HepG2 (cell line): ENCODE results near the gene CENPL. TPM values are rescaled to one million over a fixed set of nuclear protein-coding genes. Genes with fewer than 3 reads are reported as not detected.

Experiments
- ASH2L ChIP-seq: fragments of 300-600, 200-600 bp; sonication (generic); IDR thresholded peaks from 2 replicates; pipeline ENCODE4 v1.7.0; 2017; ENCODE audit warnings: low read depth, mild to moderate bottlenecking, moderate library complexity, mixed read lengths, low read length; ENCODE audit not compliant: insufficient read length
- ELF3 ChIP-seq: IDR thresholded peaks from 2 replicates; pipeline ENCODE4 v1.6.1; 2016; ENCODE audit warnings: missing genetic modification reagents, missing compliant biosample characterization
- HOXA3 ChIP-seq: sonication (generic); formaldehyde crosslinking; IDR thresholded peaks from 2 replicates; pipeline ENCODE4 v1.5.0; 2020; ENCODE audit warnings: missing genetic modification reagents
- HOXA5 ChIP-seq: sonication (generic); formaldehyde crosslinking; IDR thresholded peaks from 2 replicates; pipeline ENCODE4 v1.4.0; 2020; ENCODE audit warnings: missing genetic modification reagents
- KLF16 ChIP-seq, 2 experiments: sonication (generic) in 1 of 2; formaldehyde crosslinking in 1 of 2; IDR thresholded peaks; 2 replicates each; pipeline versions ENCODE4 v1.6.1 to v1.8.0; 2016 to 2023; ENCODE audit warnings: missing genetic modification reagents in 2 of 2, missing compliant biosample characterization in 1 of 2
- MAZ ChIP-seq, 2 experiments: sonication (generic) in 1 of 2; formaldehyde crosslinking in 1 of 2; IDR thresholded peaks; 2 replicates each; pipeline versions ENCODE4 v1.5.0 to v1.6.1; 2012 to 2020; ENCODE audit warnings: low read depth in 2 of 2, mild to moderate bottlenecking in 2 of 2, borderline replicate concordance in 1 of 2, improper control_type of control experiment in 1 of 2, low read length in 1 of 2, missing genetic modification reagents in 1 of 2, moderate library complexity in 1 of 2
- PHF20 ChIP-seq: sonication (generic); formaldehyde crosslinking; IDR thresholded peaks from 2 replicates; pipeline ENCODE4 v1.5.0; 2020; ENCODE audit warnings: mild to moderate bottlenecking, missing genetic modification reagents
- PHF8 ChIP-seq: sonication (generic); formaldehyde crosslinking; IDR thresholded peaks from 2 replicates; pipeline ENCODE4 v1.5.0; 2020; ENCODE audit warnings: missing genetic modification reagents
- SP5 ChIP-seq: IDR thresholded peaks from 2 replicates; pipeline ENCODE4 v1.6.1; 2016; ENCODE audit warnings: low read depth, borderline replicate concordance
- ZMYM4 ChIP-seq: sonication (generic); formaldehyde crosslinking; IDR thresholded peaks from 2 replicates; pipeline ENCODE4 v1.8.1; 2023; ENCODE audit warnings: mild to moderate bottlenecking, missing genetic modification reagents
- ZNF225 ChIP-seq: sonication (generic); formaldehyde crosslinking; IDR thresholded peaks from 2 replicates; pipeline ENCODE4 v1.4.0; 2020; ENCODE audit warnings: mild to moderate bottlenecking, missing genetic modification reagents
- ZNF670 ChIP-seq: sonication (generic); formaldehyde crosslinking; IDR thresholded peaks from 2 replicates; pipeline ENCODE4 v1.8.0; 2022; ENCODE audit warnings: mild to moderate bottlenecking, missing genetic modification reagents, borderline replicate concordance
- polyA plus RNA-seq, 8 experiments: library from polyadenylated mRNA; depleted of rRNA in 3 of 8; stranded (reverse) in 7 of 8; unstranded in 1 of 8; fragments of >200 nt; fragmentation: Illumina TruSeq in 4 of 8; extraction: Trizol in 4 of 8; gene quantifications; 2 replicates each; pipeline versions ENCODE4 v1.2.1 to v1.2.3, GENCODE V29; 2011 to 2016; ENCODE audit warnings: low read depth in 4 of 8, missing spikeins in 1 of 8, mixed read lengths in 1 of 8; ENCODE audit not compliant: insufficient read depth in 1 of 8
- total RNA-seq, 5 experiments: library from RNA; depleted of rRNA; stranded (reverse); fragments of >200 nt; fragmentation: Illumina TruSeq; extraction: Trizol; gene quantifications; 2 replicates each; pipeline ENCODE4 v1.2.3, GENCODE V29; 2016; ENCODE audit warnings: low read depth in 1 of 5
- TF ChIP-seq, protein P1 (sequence below), 2 experiments: sonication (generic) in 1 of 2; formaldehyde crosslinking in 1 of 2; IDR thresholded peaks; 2 replicates each; pipeline versions ENCODE4 v1.4.0 to v1.6.1; 2018 to 2020; ENCODE audit warnings: missing genetic modification reagents in 2 of 2, borderline replicate concordance in 1 of 2, low read depth in 1 of 2, mild to moderate bottlenecking in 1 of 2, missing biosample characterization in 1 of 2
- TF ChIP-seq, protein P2 (sequence below): sonication (generic); formaldehyde crosslinking; IDR thresholded peaks from 2 replicates; pipeline ENCODE4 v1.4.0; 2020; ENCODE audit warnings: mild to moderate bottlenecking, missing genetic modification reagents
- TF ChIP-seq, protein P3 (sequence below): sonication (generic); formaldehyde crosslinking; IDR thresholded peaks from 2 replicates; pipeline ENCODE4 v1.9.0; 2021; ENCODE audit warnings: missing genetic modification reagents, borderline replicate concordance
- TF ChIP-seq, protein P4 (sequence below): sonication (generic); formaldehyde crosslinking; IDR thresholded peaks from 2 replicates; pipeline ENCODE4 v1.5.1; 2020; ENCODE audit warnings: missing genetic modification reagents, mild to moderate bottlenecking, borderline replicate concordance

The CENPL gene
- total and polyA plus RNA-seq, 2 of the 13 experiments (the other 11 are each of a cell fraction or from before 2014, with no cell fraction given) = 4.4 to 14.2 TPM

DNA sequence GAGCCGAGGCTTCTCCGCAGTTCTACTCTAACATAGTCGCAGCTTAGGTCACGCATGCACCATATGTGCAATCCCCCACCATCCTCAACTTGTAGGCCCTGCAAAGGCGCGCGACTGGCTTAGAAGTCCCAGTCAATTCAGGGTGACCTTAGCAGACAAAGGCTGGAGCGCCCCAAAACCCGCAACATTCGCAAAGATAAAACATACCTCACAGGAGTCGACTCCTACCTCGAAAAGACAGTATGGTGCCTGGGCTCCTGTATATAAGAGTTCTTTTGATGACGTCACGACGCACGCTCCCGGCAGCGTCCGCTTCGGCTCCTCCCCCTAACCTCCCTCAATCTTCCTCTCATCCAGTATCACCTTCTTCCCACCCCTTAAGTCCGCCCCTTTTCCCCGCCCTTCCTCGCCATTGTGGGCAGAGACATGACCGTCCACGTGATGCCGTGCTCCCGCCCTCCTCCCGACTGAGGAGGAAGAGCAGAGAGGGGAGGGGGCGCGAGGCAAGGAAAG lies 43.1 kb upstream of the CENPL start, which contains the start of gene GAS5 (continued):
- TF ChIP-seq ELF3 (CRISPR knock-in tag) (peak; percentile 40; the same call in 1 of the 2 replicates), ZNF670 (0 out of 2 replicates have a peak, but pooled peaks have one; percentile 12), PHF8 (CRISPR knock-in tag) (peak; percentile 52; the same call in 1 of the 2 replicates), HOXA3 (CRISPR knock-in tag) (peak; percentile 35), MAZ (IDR thresholded peaks at IDR 0.05; ENCODE audit: borderline replicate concordance, low read depth, low read length) (peak; percentile 89; the same call in 1 of the 2 replicates), MAZ (CRISPR knock-in tag; IDR thresholded peaks at IDR 0.05; ENCODE audit: low read depth) (no peak), ZMYM4 (peak; percentile 89), SP5 (CRISPR knock-in tag) (peak; percentile 85), HOXA5 (CRISPR knock-in tag) (peak; percentile 84), ZNF225 (CRISPR knock-in tag) (peak; percentile 83; the same call in 1 of the 2 replicates), KLF16 (CRISPR knock-in tag; IDR thresholded peaks at IDR 0.05) (peak in 1 of 2 experiments; percentile 72; a peak in 1 of 4 replicates), ASH2L (peak; percentile 75), PHF20 (CRISPR knock-in tag) (0 out of 2 replicates have a peak, but pooled peaks have one; percentile 62)
- TF ChIP-seq, protein P1, sequence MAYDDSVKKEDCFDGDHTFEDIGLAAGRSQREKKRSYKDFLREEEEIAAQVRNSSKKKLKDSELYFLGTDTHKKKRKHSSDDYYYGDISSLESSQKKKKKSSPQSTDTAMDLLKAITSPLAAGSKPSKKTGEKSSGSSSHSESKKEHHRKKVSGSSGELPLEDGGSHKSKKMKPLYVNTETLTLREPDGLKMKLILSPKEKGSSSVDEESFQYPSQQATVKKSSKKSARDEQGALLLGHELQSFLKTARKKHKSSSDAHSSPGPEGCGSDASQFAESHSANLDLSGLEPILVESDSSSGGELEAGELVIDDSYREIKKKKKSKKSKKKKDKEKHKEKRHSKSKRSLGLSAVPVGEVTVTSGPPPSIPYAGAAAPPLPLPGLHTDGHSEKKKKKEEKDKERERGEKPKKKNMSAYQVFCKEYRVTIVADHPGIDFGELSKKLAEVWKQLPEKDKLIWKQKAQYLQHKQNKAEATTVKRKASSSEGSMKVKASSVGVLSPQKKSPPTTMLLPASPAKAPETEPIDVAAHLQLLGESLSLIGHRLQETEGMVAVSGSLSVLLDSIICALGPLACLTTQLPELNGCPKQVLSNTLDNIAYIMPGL (CRISPR knock-in tag; IDR thresholded peaks at IDR 0.05; ENCODE audit: borderline replicate concordance in 1 of 2, low read depth in 1 of 2) = peak; percentile 11 to 59; a peak in 2 of 4 replicates
- TF ChIP-seq, protein P2, sequence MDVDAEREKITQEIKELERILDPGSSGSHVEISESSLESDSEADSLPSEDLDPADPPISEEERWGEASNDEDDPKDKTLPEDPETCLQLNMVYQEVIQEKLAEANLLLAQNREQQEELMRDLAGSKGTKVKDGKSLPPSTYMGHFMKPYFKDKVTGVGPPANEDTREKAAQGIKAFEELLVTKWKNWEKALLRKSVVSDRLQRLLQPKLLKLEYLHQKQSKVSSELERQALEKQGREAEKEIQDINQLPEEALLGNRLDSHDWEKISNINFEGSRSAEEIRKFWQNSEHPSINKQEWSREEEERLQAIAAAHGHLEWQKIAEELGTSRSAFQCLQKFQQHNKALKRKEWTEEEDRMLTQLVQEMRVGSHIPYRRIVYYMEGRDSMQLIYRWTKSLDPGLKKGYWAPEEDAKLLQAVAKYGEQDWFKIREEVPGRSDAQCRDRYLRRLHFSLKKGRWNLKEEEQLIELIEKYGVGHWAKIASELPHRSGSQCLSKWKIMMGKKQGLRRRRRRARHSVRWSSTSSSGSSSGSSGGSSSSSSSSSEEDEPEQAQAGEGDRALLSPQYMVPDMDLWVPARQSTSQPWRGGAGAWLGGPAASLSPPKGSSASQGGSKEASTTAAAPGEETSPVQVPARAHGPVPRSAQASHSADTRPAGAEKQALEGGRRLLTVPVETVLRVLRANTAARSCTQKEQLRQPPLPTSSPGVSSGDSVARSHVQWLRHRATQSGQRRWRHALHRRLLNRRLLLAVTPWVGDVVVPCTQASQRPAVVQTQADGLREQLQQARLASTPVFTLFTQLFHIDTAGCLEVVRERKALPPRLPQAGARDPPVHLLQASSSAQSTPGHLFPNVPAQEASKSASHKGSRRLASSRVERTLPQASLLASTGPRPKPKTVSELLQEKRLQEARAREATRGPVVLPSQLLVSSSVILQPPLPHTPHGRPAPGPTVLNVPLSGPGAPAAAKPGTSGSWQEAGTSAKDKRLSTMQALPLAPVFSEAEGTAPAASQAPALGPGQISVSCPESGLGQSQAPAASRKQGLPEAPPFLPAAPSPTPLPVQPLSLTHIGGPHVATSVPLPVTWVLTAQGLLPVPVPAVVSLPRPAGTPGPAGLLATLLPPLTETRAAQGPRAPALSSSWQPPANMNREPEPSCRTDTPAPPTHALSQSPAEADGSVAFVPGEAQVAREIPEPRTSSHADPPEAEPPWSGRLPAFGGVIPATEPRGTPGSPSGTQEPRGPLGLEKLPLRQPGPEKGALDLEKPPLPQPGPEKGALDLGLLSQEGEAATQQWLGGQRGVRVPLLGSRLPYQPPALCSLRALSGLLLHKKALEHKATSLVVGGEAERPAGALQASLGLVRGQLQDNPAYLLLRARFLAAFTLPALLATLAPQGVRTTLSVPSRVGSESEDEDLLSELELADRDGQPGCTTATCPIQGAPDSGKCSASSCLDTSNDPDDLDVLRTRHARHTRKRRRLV = no peak; the same call in 1 of the 2 replicates
- TF ChIP-seq, protein P3, sequence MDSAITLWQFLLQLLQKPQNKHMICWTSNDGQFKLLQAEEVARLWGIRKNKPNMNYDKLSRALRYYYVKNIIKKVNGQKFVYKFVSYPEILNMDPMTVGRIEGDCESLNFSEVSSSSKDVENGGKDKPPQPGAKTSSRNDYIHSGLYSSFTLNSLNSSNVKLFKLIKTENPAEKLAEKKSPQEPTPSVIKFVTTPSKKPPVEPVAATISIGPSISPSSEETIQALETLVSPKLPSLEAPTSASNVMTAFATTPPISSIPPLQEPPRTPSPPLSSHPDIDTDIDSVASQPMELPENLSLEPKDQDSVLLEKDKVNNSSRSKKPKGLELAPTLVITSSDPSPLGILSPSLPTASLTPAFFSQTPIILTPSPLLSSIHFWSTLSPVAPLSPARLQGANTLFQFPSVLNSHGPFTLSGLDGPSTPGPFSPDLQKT (CRISPR knock-in tag) = no peak
- TF ChIP-seq, protein P4, sequence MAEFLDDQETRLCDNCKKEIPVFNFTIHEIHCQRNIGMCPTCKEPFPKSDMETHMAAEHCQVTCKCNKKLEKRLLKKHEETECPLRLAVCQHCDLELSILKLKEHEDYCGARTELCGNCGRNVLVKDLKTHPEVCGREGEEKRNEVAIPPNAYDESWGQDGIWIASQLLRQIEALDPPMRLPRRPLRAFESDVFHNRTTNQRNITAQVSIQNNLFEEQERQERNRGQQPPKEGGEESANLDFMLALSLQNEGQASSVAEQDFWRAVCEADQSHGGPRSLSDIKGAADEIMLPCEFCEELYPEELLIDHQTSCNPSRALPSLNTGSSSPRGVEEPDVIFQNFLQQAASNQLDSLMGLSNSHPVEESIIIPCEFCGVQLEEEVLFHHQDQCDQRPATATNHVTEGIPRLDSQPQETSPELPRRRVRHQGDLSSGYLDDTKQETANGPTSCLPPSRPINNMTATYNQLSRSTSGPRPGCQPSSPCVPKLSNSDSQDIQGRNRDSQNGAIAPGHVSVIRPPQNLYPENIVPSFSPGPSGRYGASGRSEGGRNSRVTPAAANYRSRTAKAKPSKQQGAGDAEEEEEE (CRISPR knock-in tag) = peak; percentile 84; the same call in 1 of the 2 replicates
